Esophagus muscularis mucosa (tissue), 4 donors: ENCODE results near the gene DTNBP1. TPM values are rescaled to one million over a fixed set of nuclear protein-coding genes. Genes with fewer than 3 reads are reported as not detected.
A peak's percentile ranks its signal among the peaks of the same experiment; 100 is the strongest.

Source experiments
- DNase-seq: peaks from one replicate; pipeline ENCODE4 v3.0.0-alpha.2; 2017; ENCODE audit errors: extremely low spot score
- H3K27ac ChIP-seq, 4 donors: fragments of 200-600 bp; sonication (generic); replicated peaks in 1 of 4; 1 replicate in 3 of 4; 2 replicates in 1 of 4; pipeline ENCODE4 v1.5.1; 2016 to 2019; ENCODE audit warnings: mild to moderate bottlenecking in 1 of 4
- H3K27me3 ChIP-seq, 4 donors: fragments of 200-600 bp; sonication (generic); one replicate each; pipeline versions ENCODE4 v1.5.1 to v1.6.0; 2016 to 2019
- H3K36me3 ChIP-seq, 4 donors: fragments of 200-600 bp; sonication (generic); one replicate each; pipeline ENCODE4 v1.5.1; 2016 to 2019
- H3K4me1 ChIP-seq, 4 donors: fragments of 200-600 bp; sonication (generic); one replicate each; pipeline ENCODE4 v1.5.1; 2016 to 2019
- H3K4me3 ChIP-seq, 4 donors: fragments of 200-600 bp; sonication (generic); 1 replicate in 2 of 4; 2 replicates in 2 of 4; pipeline ENCODE4 v1.5.1; 2016 to 2019; ENCODE audit warnings: mild to moderate bottlenecking in 4 of 4, moderate library complexity in 1 of 4
- H3K9me3 ChIP-seq, 4 donors: fragments of 200-600 bp; sonication (generic); 1 replicate in 3 of 4; 2 replicates in 1 of 4; pipeline ENCODE4 v1.5.1; 2016 to 2019
- EP300 ChIP-seq: sonication (generic); formaldehyde crosslinking; IDR thresholded peaks from one replicate; pipeline ENCODE4 v1.6.1; 2017; ENCODE audit warnings: antibody characterized with exemption
- POLR2A ChIP-seq: fragments of 450-650 bp; IDR thresholded peaks from one replicate; pipeline ENCODE4 v1.6.1; 2017; ENCODE audit warnings: antibody characterized with exemption, moderate library complexity, mild to moderate bottlenecking, low read depth
- POLR2AphosphoS5 ChIP-seq, 2 donors: sonication (generic); formaldehyde crosslinking; IDR thresholded peaks; one replicate each; pipeline ENCODE4 v1.6.1; 2017; ENCODE audit warnings: antibody characterized with exemption in 2 of 2
- WGBS: methylation state at CpG from one replicate; pipeline ENCODE4 v1.1.5; 2018; 5-methylcytosine and 5-hydroxymethylcytosine counted together
- intact Hi-C: fragments of 100-400 bp; cut with DNase I; formaldehyde crosslinking; loops from one replicate; pipeline ENCODE4 v1.15.1; 2023
- total RNA-seq, 4 donors: library from RNA; depleted of rRNA; stranded (reverse); fragments of >200 nt; gene quantifications; one replicate each; pipeline versions ENCODE4 v1.1.0 to v1.2.1, GENCODE V29; 2016
- TF ChIP-seq, protein P1 (sequence below), 3 experiments: fragments of 200-600 bp in 2 of 3; fragments of 450-650 bp in 1 of 3; sonication (generic) in 2 of 3; IDR thresholded peaks; one replicate each; pipeline ENCODE4 v1.5.1; 2017 to 2019; ENCODE audit warnings: antibody characterized with exemption in 3 of 3, mild to moderate bottlenecking in 2 of 3, moderate library complexity in 1 of 3

Gene DTNBP1, protein sequence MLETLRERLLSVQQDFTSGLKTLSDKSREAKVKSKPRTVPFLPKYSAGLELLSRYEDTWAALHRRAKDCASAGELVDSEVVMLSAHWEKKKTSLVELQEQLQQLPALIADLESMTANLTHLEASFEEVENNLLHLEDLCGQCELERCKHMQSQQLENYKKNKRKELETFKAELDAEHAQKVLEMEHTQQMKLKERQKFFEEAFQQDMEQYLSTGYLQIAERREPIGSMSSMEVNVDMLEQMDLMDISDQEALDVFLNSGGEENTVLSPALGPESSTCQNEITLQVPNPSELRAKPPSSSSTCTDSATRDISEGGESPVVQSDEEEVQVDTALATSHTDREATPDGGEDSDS
- 10 to 100 TPM; 18.3 to 26.8 (median 25.4) TPM for total RNA-seq

DNA sequence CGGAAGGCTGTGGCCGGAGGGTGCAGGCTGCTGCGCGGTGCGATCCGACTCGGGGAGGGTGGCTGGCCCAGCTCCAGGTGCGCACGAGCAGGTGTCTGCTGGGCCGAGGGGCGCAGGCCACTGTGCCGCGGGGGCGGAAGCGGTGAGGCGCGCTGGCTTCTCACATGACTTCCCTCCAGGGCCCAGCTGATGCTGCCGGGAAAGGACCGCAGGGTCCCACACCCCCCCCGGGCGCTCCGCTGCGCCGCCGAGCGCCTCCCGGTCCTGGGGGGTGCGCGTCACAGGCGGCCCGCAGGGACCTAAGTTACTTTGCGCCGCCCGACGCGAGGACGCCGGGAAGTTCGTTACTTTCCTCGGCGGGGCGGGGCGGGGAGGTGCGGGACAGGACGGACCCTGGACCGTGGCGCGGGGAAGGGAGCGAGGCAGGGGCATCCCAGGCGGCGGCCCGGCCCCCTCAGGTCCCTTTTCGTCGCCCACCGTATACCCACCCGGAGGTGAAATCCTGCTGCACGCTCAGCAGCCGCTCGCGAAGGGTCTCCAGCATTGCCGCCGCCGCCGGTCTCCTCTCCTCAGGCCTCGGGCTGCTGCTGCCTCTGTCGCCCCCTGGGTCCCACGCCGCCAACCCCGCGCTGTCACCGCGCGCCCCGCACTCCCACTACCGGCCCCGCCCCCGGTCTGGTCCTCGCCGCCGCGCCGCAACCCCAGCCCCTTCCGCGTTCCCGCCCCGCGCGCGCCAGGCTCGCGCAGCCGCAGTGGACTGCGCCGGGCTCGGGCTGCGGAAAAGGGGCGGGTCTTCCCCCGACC is at the start of gene DTNBP1:
Gene DTNBP1, minus strand, starts transcription at position 703 of the 804 bp plus-strand sequence. Its CDS starts 159 bp downstream, at position 544.
- intact Hi-C loops: no loop called here
- 0% methylated on average over 11 of the region's 98 CpGs for WGBS
- no peak for DNase-seq
- Histone ChIP-seq H3K9me3 (no peaks in the 10 kb centered on the region), H3K4me3 (peak within 1 kb of the TSS; percentile 71 to 91 (median 80)), H3K27ac (peak within 1 kb of the TSS; percentile 82 to 86 (median 84)), H3K4me1 (peaks cover 6 to 24% (median 18%) of the 10 kb centered on the region in 4 donors), H3K27me3 (no peaks in the 10 kb centered on the region), H3K36me3 (no peaks in the 10 kb centered on the region)
- peak; percentile 66 to 74 for TF ChIP-seq POLR2AphosphoS5 (IDR thresholded peaks at IDR 0.05)
- TF ChIP-seq, protein P1, sequence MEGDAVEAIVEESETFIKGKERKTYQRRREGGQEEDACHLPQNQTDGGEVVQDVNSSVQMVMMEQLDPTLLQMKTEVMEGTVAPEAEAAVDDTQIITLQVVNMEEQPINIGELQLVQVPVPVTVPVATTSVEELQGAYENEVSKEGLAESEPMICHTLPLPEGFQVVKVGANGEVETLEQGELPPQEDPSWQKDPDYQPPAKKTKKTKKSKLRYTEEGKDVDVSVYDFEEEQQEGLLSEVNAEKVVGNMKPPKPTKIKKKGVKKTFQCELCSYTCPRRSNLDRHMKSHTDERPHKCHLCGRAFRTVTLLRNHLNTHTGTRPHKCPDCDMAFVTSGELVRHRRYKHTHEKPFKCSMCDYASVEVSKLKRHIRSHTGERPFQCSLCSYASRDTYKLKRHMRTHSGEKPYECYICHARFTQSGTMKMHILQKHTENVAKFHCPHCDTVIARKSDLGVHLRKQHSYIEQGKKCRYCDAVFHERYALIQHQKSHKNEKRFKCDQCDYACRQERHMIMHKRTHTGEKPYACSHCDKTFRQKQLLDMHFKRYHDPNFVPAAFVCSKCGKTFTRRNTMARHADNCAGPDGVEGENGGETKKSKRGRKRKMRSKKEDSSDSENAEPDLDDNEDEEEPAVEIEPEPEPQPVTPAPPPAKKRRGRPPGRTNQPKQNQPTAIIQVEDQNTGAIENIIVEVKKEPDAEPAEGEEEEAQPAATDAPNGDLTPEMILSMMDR (IDR thresholded peaks at IDR 0.05): no peak

DNA sequence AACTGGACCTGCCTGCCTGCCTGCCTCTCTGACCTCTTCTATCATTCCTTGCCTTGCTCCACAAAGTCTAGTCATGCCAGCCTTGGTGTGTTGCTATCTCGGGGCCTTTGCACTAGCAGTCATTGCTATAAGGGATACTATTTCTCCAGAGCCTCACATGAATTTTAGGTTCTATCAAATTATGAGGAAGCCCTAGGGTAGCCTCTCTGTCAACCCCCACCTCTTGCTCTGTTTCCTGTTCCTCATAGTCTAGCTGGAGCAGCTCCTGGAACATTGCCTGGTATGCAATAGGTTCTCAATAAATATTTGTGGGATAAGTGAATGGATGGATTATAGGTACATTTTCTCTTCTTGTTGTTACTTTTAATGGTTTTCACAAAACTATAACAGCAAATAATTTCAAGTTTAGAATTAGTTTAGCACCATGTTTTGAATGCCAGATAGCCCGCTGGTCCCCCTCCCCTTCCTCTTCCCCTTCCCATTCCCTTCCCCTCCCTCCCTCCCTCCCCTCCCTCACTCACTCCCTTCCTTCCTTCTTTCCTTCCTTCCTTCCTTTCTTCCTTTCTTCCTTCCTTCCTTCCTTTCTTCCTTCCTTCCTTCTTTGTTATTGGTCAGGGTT is 46.9 kb upstream of the DTNBP1 start:
- WGBS: 84% methylated on average over 2 of the region's 2 CpGs
- Histone ChIP-seq H3K27me3 (no peaks in the 10 kb centered on the region), H3K27ac (no peak overlapping the region), H3K36me3 (no peaks in the 10 kb centered on the region), H3K4me1 (peaks cover 0 to 5% (median 0%) of the 10 kb centered on the region in 4 donors), H3K9me3 (no peaks in the 10 kb centered on the region), H3K4me3 (no peak overlapping the region)
- TF ChIP-seq, protein P1 (IDR thresholded peaks at IDR 0.05): no peak
- TF ChIP-seq POLR2A (no peak), EP300 (no peak), POLR2AphosphoS5 (IDR thresholded peaks at IDR 0.05) (no peak)
- no peak for DNase-seq
- intact Hi-C loops: no loop called here

DNA sequence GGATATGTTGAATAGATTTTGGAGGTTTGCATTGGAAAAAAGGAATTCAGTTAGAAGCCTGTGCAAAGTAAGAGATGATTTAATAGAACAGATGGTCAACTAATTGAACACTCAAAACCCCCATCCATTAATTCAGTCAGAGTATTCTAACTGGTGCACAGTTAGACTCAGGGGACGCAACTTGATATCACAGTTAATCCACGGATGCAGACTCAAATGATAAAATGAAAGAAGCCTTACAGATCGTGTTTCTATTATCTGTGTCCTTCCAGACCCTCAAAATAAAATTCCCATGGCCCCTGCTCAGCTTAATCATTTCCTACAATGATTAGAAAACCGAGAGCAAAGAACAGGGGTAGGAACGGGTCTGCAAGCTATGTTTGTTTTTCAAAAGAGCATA is 45.4 kb upstream of the DTNBP1 start:
- 80% methylated on average over 5 of the region's 5 CpGs for WGBS
- DNase-seq: no peak
- Histone ChIP-seq H3K4me3 (no peak overlapping the region), H3K27me3 (no peaks in the 10 kb centered on the region), H3K36me3 (no peaks in the 10 kb centered on the region), H3K9me3 (peaks cover 0 to 7% (median 0%) of the 10 kb centered on the region in 4 donors), H3K4me1 (peaks cover 0 to 5% (median 0%) of the 10 kb centered on the region in 4 donors), H3K27ac (no peak overlapping the region)
- no peak for TF ChIP-seq EP300
- TF ChIP-seq, protein P1 (IDR thresholded peaks at IDR 0.05): no peak
- no peak for TF ChIP-seq POLR2AphosphoS5 (IDR thresholded peaks at IDR 0.05)
- no peak for TF ChIP-seq POLR2A
- intact Hi-C loops: no loop called here

DNA sequence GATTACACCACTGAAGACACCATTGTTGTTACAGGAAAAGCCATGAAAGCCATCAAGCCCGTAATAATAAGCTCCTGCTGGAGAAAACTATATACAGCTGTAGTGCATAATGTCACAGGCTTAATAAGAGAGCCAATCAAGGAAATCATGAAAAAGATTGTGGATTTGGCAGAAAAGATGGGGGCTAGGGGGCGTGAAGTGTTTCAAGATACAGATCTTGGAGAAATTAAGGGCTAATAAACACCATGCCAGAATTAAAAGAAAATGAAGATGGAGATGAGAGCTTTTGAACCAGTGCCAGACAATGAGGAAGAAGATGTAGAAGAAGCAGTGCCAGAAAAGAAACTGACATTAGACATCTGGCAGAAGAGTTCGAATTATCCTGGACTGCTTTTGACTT is 43.2 kb upstream of the DTNBP1 start:
- no peak for DNase-seq
- H3K4me3 ChIP-seq: no peak overlapping the region
- H3K27me3 ChIP-seq: peaks cover 0 to 5% (median 0%) of the 10 kb centered on the region in 4 donors
- intact Hi-C loops: no loop called here
- TF ChIP-seq, protein P1 (IDR thresholded peaks at IDR 0.05): no peak
- TF ChIP-seq POLR2A (no peak), POLR2AphosphoS5 (IDR thresholded peaks at IDR 0.05) (no peak), EP300 (no peak)
- no peak overlapping the region for H3K27ac ChIP-seq
- no peaks in the 10 kb centered on the region for H3K4me1 ChIP-seq
- WGBS: 66% methylated on average over 3 of the region's 3 CpGs
- H3K9me3 ChIP-seq: peaks cover 0 to 7% (median 0%) of the 10 kb centered on the region in 4 donors
- H3K36me3 ChIP-seq: no peaks in the 10 kb centered on the region
